ENCODE results near the gene ZCWPW1. TPM values are rescaled to one million over a fixed set of nuclear protein-coding genes. Genes with fewer than 3 reads are reported as not detected.

The ZCWPW1 gene
- total and polyA plus RNA-seq, 2 of the 13 experiments (the other 11 are each of a cell fraction or from before 2014, with no cell fraction given), result 2.4 to 2.5 TPM

DNA sequence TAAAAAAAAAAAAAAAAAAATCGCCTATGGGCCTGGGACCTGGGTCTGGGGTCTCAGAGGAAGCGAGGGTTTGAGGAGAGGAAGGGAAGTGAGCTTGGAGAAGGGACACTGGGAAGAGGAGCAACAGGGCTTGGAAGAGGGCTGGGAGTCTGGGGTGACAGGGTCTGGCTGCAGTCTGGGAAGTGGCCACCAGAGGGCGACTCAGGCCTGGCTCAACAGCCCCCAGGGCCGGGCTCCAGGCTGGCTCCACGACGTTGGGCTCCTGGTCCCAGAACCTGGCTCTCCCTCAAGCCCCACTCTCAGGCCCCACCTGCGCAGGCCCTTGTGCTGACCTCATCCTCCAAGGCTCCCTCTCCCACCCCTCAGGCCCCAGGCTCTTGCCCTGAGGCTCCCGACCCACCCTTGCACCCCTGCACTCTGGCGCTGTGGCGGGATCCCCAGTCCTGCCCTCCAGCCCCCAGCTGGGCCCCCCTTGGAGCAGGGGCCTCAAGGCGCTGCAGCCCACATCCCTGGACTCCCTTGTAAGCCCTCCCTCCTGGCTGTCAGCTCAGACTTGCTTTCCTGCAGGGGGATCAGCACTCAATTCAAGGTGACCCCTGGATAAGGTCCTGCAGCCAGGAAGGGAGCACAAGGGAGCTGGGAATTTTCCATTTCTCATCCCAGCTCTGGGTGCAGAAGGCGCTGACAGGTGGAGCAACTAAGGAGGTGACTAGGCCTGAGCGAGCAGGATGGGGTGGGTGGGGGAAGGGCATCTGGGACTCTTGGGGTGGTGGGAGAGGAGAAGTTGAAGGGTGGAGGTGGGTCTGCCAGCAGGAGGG, 40.9 kb upstream of the ZCWPW1 start (continued):
- TF ChIP-seq UBTF (CRISPR knock-in tag; IDR thresholded peaks at IDR 0.05), result peak; percentile 54
- TF ChIP-seq POLR2AphosphoS2 (IDR thresholded peaks at IDR 0.05; ENCODE audit: low read depth, low read length), result no peak
- TF ChIP-seq, protein P1, sequence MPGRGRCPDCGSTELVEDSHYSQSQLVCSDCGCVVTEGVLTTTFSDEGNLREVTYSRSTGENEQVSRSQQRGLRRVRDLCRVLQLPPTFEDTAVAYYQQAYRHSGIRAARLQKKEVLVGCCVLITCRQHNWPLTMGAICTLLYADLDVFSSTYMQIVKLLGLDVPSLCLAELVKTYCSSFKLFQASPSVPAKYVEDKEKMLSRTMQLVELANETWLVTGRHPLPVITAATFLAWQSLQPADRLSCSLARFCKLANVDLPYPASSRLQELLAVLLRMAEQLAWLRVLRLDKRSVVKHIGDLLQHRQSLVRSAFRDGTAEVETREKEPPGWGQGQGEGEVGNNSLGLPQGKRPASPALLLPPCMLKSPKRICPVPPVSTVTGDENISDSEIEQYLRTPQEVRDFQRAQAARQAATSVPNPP (CRISPR knock-in tag; IDR thresholded peaks at IDR 0.05), result 0 out of 2 replicates have a peak, but pooled peaks have one; percentile 29
- TF ChIP-seq, protein P2, sequence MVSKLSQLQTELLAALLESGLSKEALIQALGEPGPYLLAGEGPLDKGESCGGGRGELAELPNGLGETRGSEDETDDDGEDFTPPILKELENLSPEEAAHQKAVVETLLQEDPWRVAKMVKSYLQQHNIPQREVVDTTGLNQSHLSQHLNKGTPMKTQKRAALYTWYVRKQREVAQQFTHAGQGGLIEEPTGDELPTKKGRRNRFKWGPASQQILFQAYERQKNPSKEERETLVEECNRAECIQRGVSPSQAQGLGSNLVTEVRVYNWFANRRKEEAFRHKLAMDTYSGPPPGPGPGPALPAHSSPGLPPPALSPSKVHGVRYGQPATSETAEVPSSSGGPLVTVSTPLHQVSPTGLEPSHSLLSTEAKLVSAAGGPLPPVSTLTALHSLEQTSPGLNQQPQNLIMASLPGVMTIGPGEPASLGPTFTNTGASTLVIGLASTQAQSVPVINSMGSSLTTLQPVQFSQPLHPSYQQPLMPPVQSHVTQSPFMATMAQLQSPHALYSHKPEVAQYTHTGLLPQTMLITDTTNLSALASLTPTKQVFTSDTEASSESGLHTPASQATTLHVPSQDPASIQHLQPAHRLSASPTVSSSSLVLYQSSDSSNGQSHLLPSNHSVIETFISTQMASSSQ (IDR thresholded peaks at IDR 0.05; ENCODE audit: low read depth), result no peak
- TF ChIP-seq, protein P2 (CRISPR knock-in tag; IDR thresholded peaks at IDR 0.05; ENCODE audit: borderline replicate concordance), result peak; percentile 60; the same call in 1 of the 2 replicates
- no peak for TF ChIP-seq ZNF207 (IDR thresholded peaks at IDR 0.05; ENCODE audit: borderline replicate concordance)
- TF ChIP-seq ZBTB7A (CRISPR knock-in tag; IDR thresholded peaks at IDR 0.05), result no peak
- no peak for TF ChIP-seq FLYWCH1 (CRISPR knock-in tag; IDR thresholded peaks at IDR 0.05)
- peak; percentile 30 to 50; a peak in 1 of 4 replicates for TF ChIP-seq HMGXB4 (CRISPR knock-in tag; IDR thresholded peaks at IDR 0.05; ENCODE audit: borderline replicate concordance in 1 of 2, low read depth in 1 of 2)
- TF ChIP-seq MAZ (IDR thresholded peaks at IDR 0.05; ENCODE audit: borderline replicate concordance, low read depth, low read length), result no peak
- TF ChIP-seq MAZ (CRISPR knock-in tag; IDR thresholded peaks at IDR 0.05; ENCODE audit: low read depth), result peak; percentile 55; the same call in 1 of the 2 replicates
- no peak for TF ChIP-seq ZNF274 (CRISPR knock-in tag; IDR thresholded peaks at IDR 0.05)
- TF ChIP-seq SMC3 (IDR thresholded peaks at IDR 0.05; ENCODE audit: low read length), result peak; percentile 57; the same call in 1 of the 2 replicates
- TF ChIP-seq, protein P3, sequence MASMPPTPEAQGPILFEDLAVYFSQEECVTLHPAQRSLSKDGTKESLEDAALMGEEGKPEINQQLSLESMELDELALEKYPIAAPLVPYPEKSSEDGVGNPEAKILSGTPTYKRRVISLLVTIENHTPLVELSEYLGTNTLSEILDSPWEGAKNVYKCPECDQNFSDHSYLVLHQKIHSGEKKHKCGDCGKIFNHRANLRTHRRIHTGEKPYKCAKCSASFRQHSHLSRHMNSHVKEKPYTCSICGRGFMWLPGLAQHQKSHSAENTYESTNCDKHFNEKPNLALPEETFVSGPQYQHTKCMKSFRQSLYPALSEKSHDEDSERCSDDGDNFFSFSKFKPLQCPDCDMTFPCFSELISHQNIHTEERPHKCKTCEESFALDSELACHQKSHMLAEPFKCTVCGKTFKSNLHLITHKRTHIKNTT (CRISPR knock-in tag; IDR thresholded peaks at IDR 0.05), result no peak
- TF ChIP-seq POGK (CRISPR knock-in tag; conservative IDR thresholded peaks at IDR 0.05), result no peak

All from HepG2 (cell line).